Prostate gland (tissue), 2 donors: Measurements from ENCODE around the gene AQP5.

ENCODE experiments used
- CTCF ChIP-seq, 4 experiments: fragments of 200-600 bp in 2 of 4; fragments of 450-650 bp in 2 of 4; sonication (generic) in 2 of 4; IDR thresholded peaks; 1 replicate in 3 of 4; 2 replicates in 1 of 4; pipeline ENCODE4 v1.5.1; 2016 to 2019; ENCODE audit warnings: antibody characterized with exemption in 4 of 4, mild to moderate bottlenecking in 2 of 4, moderate library complexity in 2 of 4
- POLR2A ChIP-seq: fragments of 450-650 bp; IDR thresholded peaks from one replicate; pipeline ENCODE4 v1.6.1; 2016; ENCODE audit warnings: antibody characterized with exemption, mild to moderate bottlenecking
- POLR2AphosphoS5 ChIP-seq: sonication (generic); formaldehyde crosslinking; IDR thresholded peaks from one replicate; pipeline ENCODE4 v1.6.1; 2017; ENCODE audit warnings: antibody characterized with exemption

- TF ChIP-seq CTCF (IDR thresholded peaks at IDR 0.05) (no peak), POLR2AphosphoS5 (no peak), POLR2A (no peak)
Measured at GRCh38 chr12:50006754-50007442, 45.2 kb downstream of the AQP5 start.
